Smooth muscle cell (in vitro differentiated cells): ENCODE results near the gene RYR3. TPM values are rescaled to one million over a fixed set of nuclear protein-coding genes. Genes with fewer than 3 reads are reported as not detected.

Experiments
- DNase-seq: peaks from one replicate; lab custom pipeline; 2025; ENCODE audit not compliant: unreplicated experiment; lab: John Stamatoyannopoulos, UW
- H2AFZ ChIP-seq: fragments of 200-600 bp; sonication (generic); 2 replicates; pipeline ENCODE4 v1.6.0; 2016; ENCODE audit warnings: antibody characterized with exemption, low read depth, mild to moderate bottlenecking
- H3F3A ChIP-seq: fragments of 200-600 bp; sonication (generic); 2 replicates; pipeline ENCODE4 v1.6.0; 2017; ENCODE audit warnings: antibody characterized with exemption, low read depth
- H3K27ac ChIP-seq: fragments of 200-600 bp; sonication (generic); 2 replicates; pipeline ENCODE4 v1.5.1; 2016; ENCODE audit warnings: low read depth, mild to moderate bottlenecking
- H3K27me3 ChIP-seq: fragments of 200-600 bp; sonication (generic); 2 replicates; pipeline ENCODE4 v1.6.1; 2016; ENCODE audit warnings: low read depth, mild to moderate bottlenecking
- H3K36me3 ChIP-seq: fragments of 200-600 bp; sonication (generic); 2 replicates; pipeline ENCODE4 v1.5.1; 2016; ENCODE audit warnings: low read depth
- H3K4me1 ChIP-seq: fragments of 200-600 bp; sonication (generic); 2 replicates; pipeline ENCODE4 v1.5.1; 2016; ENCODE audit warnings: low read depth
- H3K4me2 ChIP-seq: fragments of 200-600 bp; sonication (generic); 2 replicates; pipeline ENCODE4 v1.6.0; 2016; ENCODE audit warnings: mild to moderate bottlenecking
- H3K4me3 ChIP-seq: fragments of 200-600 bp; sonication (generic); 2 replicates; pipeline ENCODE4 v1.5.1; 2016; ENCODE audit warnings: mild to moderate bottlenecking
- H3K79me2 ChIP-seq: fragments of 200-600 bp; sonication (generic); 2 replicates; pipeline ENCODE4 v1.6.0; 2016; ENCODE audit warnings: low read depth, mild to moderate bottlenecking
- H3K9ac ChIP-seq: fragments of 200-600 bp; sonication (generic); 2 replicates; pipeline ENCODE4 v1.6.0; 2016; ENCODE audit warnings: low read depth
- H3K9me3 ChIP-seq: fragments of 200-600 bp; sonication (generic); replicated peaks from 2 replicates; pipeline ENCODE4 v1.5.1; 2016; ENCODE audit warnings: low read depth
- H4K20me1 ChIP-seq: fragments of 200-600 bp; sonication (generic); 2 replicates; pipeline ENCODE4 v1.6.0; 2016; ENCODE audit warnings: low read depth
- CTCF ChIP-seq: fragments of 200-600 bp; sonication (generic); IDR thresholded peaks from 2 replicates; pipeline ENCODE4 v1.5.1; 2017; ENCODE audit warnings: borderline replicate concordance, mild to moderate bottlenecking, antibody characterized with exemption; ENCODE audit not compliant: insufficient read depth, poor library complexity, severe bottlenecking
- WGBS: methylation state at CpG from one replicate; pipeline ENCODE4 v1.1.7; 2016; ENCODE audit warnings: low lambda C conversion rate; 5-methylcytosine and 5-hydroxymethylcytosine counted together
- polyA plus RNA-seq: library from polyadenylated mRNA; unstranded; fragments of >200 nt; fragmentation: Nextera tagmentation; extraction: Ambion mirVana; gene quantifications from 2 replicates; pipeline ENCODE4 v1.2.1, GENCODE V29; 2016
- total RNA-seq: library from RNA; depleted of rRNA; stranded (reverse); fragments of >200 nt; gene quantifications from 2 replicates; pipeline ENCODE4 v1.2.3, GENCODE V29; 2014

Gene RYR3
- total and polyA plus RNA-seq, 2 experiments from 2014 or later, result 0.23 to 6.2 TPM

- WGBS, result 54% methylated on average over 7 of the region's 7 CpGs
- H3K9me3 ChIP-seq, result no peaks in the 10 kb centered on the region
- peak; percentile 39 for TF ChIP-seq CTCF
- H3K36me3 ChIP-seq, result no peaks in the 10 kb centered on the region
- H2AFZ ChIP-seq, result no peak overlapping the region
- H3K27me3 ChIP-seq, result peaks cover 52% of the 10 kb centered on the region
- no peaks in the 10 kb centered on the region for H3K4me1 ChIP-seq
- no peaks in the 10 kb centered on the region for H3F3A ChIP-seq
- H3K4me3 ChIP-seq, result peak overlapping the region; percentile 47
- no peak for DNase-seq
- peak overlapping the region; percentile 91 for H3K4me2 ChIP-seq
- peaks cover 3% of the 10 kb centered on the region for H3K79me2 ChIP-seq
- H3K27ac ChIP-seq, result no peak overlapping the region
- no peaks in the 10 kb centered on the region for H4K20me1 ChIP-seq
- no peak overlapping the region for H3K9ac ChIP-seq
Measured at GRCh38 chr15:33309602-33310276, 1.0 kb upstream of the RYR3 start.

GRCh38 chr15:33311312-33311971 is 675 bp downstream of the RYR3 start:
- H3F3A ChIP-seq, result no peaks in the 10 kb centered on the region
- WGBS, result 5% methylated on average over 33 of the region's 38 CpGs
- H3K4me1 ChIP-seq, result no peaks in the 10 kb centered on the region
- DNase-seq, result no peak
- no peaks in the 10 kb centered on the region for H3K36me3 ChIP-seq
- H3K9me3 ChIP-seq, result no peaks in the 10 kb centered on the region
- peak overlapping the region; percentile 80 for H2AFZ ChIP-seq
- peaks cover 40% of the 10 kb centered on the region for H3K27me3 ChIP-seq
- peak overlapping the region; percentile 47 for H3K4me3 ChIP-seq
- H3K79me2 ChIP-seq, result peaks cover 3% of the 10 kb centered on the region
- peak overlapping the region; percentile 91 for H3K4me2 ChIP-seq
- TF ChIP-seq CTCF, result no peak
- H3K9ac ChIP-seq, result peak overlapping the region; percentile 36
- no peaks in the 10 kb centered on the region for H4K20me1 ChIP-seq
- peak overlapping the region; percentile 12 for H3K27ac ChIP-seq

GRCh38 chr15:33313491-33313890 is 2.7 kb downstream of the RYR3 start:
- no peak for TF ChIP-seq CTCF
- no peak overlapping the region for H3K4me3 ChIP-seq
- DNase-seq, result no peak
- peak overlapping the region; percentile 68 for H3K27ac ChIP-seq
- H3F3A ChIP-seq, result no peaks in the 10 kb centered on the region
- no peak overlapping the region for H2AFZ ChIP-seq
- H4K20me1 ChIP-seq, result no peaks in the 10 kb centered on the region
- H3K36me3 ChIP-seq, result no peaks in the 10 kb centered on the region
- peak overlapping the region; percentile 12 for H3K4me2 ChIP-seq
- no peaks in the 10 kb centered on the region for H3K4me1 ChIP-seq
- H3K9ac ChIP-seq, result no peak overlapping the region
- peaks cover 3% of the 10 kb centered on the region for H3K79me2 ChIP-seq
- no peaks in the 10 kb centered on the region for H3K9me3 ChIP-seq
- H3K27me3 ChIP-seq, result peaks cover 48% of the 10 kb centered on the region
- WGBS, result 26% methylated on average over 1 of the region's 1 CpG

GRCh38 chr15:33314069-33314468 is 3.3 kb downstream of the RYR3 start:
- Histone ChIP-seq H3K4me1 (no peaks in the 10 kb centered on the region), H3K4me3 (no peak overlapping the region), H3K9ac (peak overlapping the region; percentile 36), H3K4me2 (peak overlapping the region; percentile 12), H3K79me2 (peaks cover 3% of the 10 kb centered on the region), H3K27me3 (peaks cover 48% of the 10 kb centered on the region), H3K27ac (peak overlapping the region; percentile 68), H2AFZ (no peak overlapping the region), H3F3A (no peaks in the 10 kb centered on the region), H4K20me1 (no peaks in the 10 kb centered on the region), H3K36me3 (no peaks in the 10 kb centered on the region), H3K9me3 (no peaks in the 10 kb centered on the region)
- DNase-seq, result no peak
- WGBS, result 61% methylated on average over 5 of the region's 5 CpGs
- TF ChIP-seq CTCF, result no peak
